Measurements from ENCODE around the gene CELA3A.
"Not testable (repeated sequence)": the region's sequence is repeated elsewhere in the genome, so short reads cannot be mapped to it uniquely, and the experiment has no call there.

CELA3A gene

GRCh38 chr1:22018583-22019559, 17.4 kb downstream of the CELA3A start:
- DNase-seq (ENCODE audit: low read depth), result peak; percentile 50

- DNase-seq (ENCODE audit: low read depth), result no peak
Observed at GRCh38 chr1:22021061-22021460, 19.6 kb downstream of the CELA3A start.

DNA sequence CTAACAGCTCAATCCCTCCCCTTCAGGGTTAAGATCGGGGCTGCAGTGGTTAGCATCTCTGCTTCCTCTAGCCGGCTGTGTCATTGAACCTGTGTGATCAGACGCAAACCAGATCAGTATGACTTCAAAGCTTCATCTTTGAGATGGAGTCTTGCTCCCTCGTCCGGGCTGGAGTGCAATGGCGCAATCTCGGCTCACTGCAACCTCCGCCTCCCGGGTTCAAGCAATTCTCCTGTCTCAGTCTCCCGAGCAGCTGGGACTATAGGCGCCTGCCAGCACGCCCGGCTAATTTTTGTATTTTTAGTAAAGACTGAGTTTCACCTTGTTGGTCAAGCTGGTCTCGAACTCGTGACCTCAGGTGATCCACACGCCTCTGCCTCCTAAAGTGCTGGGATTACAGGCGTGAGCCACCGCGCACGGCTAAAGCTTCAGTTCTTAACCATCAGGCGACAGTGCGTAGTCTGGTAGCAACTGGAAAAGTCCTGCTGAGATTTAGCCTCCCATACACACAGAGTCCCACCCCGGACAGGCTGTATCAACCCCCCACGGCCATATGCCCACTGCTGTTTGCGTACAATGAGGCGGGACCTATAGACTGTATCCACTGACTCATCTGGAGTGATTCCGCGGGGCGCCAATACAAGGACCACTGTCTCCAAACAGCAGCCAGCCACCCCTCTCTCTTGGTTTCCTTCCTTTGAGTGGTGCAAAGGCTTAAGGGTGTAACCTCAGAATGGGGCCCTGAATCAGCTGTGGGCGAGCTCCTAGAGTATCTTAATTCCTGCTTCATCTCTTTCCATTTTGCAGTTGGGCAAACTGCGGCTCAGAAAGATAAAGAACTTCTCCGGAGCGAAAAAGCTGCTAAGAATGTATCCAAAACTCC, 23.3 kb downstream of the CELA3A start:
- DNase-seq (ENCODE audit: low read depth), result peak; percentile 61

DNA sequence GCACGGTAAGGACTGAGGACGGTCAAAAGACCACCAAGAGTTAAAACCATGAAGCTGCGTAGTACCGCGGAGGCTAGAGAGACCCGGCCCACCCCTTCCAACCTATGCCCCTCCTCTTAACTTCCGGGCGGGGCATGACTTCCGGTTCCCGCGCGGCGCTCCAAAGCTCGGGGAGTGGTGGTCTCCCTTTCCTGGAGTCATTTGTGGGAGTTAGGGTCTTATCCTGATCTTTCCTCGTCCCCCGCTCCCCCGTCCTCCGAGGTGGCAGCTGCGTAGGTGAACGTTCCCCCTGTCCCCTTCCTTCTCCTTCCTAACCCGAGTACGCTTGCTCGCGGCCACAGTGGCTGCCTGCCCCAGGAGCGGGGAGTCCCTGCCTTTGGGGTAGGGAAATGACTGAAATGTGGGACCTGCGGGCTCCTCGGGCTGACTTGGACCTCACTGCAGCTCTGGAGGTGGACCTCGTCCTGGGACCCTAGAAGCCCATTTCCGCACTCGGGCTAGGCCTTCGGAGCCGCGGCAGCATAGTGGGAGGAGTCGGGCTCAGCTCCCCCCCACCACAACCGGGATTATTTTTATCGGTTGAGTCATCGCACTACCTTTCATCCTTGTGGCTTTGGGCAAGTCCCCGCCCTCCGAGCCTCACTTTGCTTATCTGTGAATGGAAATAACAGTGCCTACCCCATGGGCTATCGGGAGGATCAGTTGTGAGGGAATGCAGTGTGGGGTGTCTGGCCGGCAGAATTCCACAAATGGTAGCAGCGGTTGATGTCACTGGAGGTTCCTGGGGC, 24.1 kb downstream of the CELA3A start:
- peak; percentile 81 for DNase-seq (ENCODE audit: low read depth)

GRCh38 chr1:22026924-22027289, 25.4 kb downstream of the CELA3A start:
- DNase-seq (ENCODE audit: low read depth), result no peak

GRCh38 chr1:22030057-22030456, 28.6 kb downstream of the CELA3A start:
- DNase-seq (ENCODE audit: low read depth), result no peak

- no peak for DNase-seq (ENCODE audit: low read depth)
Observed at GRCh38 chr1:22030473-22030872, 29.0 kb downstream of the CELA3A start.

DNA sequence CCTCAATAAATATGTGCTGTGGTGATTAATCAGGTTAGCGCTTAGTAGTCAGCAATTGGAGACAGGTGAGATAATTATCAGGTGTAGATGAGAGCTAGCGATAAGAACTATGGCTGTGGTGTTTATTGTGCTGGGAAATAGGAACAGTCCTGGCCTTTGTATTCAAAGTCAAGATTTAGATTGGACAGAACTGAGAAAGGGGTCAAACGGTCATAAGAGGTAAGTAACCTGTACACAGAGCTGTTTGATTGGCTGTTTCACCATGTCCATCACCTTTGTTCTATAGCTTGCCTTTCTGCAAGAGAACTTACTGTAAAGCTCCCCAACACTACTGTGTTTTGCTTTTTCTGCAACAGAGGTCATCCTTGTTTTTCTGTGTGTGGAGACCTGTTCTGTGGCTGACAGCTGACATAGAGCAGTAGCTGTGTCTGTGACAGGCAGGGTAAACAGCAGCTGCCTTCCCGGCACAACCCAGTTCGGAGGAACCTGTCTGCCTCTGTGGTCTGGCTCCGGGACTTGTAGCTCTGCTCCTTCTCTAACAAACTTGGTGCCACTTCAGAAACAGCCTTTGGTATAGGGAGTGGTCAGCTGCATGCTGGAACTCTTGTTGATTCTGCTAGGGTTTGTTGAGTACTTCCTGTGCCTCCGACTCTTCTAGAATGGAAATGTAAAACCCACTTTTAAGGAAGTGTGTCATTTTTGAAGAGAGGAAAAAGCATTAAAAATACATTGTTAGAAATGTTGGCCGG, 29.9 kb downstream of the CELA3A start:
- DNase-seq (ENCODE audit: low read depth), result no peak

DNA sequence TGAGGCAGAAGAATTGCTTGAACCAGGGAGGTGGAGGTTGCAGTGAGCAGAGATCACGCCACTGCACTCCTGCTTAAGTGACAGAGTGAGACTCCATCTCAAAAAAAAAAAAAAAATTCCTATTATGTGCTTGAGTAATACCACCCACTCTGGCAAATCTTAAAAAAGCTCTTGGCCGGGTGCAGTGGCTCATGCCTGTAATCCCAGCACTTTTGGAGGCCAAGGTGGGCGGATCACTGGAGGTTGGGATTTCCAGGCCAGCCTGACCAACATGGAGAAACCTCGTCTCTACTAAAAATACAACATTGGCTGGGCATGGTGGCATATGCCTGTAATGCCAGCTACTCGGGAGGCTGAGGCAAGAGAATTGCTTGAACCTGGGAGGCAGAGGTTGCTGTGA, 33.4 kb downstream of the CELA3A start:
- not testable (repeated sequence) for DNase-seq (ENCODE audit: low read depth)

GRCh38 chr1:22037520-22037919, 36.1 kb downstream of the CELA3A start:
- DNase-seq (ENCODE audit: low read depth), result no peak

- no peak for DNase-seq (ENCODE audit: low read depth)
Observed at GRCh38 chr1:22038036-22038435, 36.6 kb downstream of the CELA3A start.

DNA sequence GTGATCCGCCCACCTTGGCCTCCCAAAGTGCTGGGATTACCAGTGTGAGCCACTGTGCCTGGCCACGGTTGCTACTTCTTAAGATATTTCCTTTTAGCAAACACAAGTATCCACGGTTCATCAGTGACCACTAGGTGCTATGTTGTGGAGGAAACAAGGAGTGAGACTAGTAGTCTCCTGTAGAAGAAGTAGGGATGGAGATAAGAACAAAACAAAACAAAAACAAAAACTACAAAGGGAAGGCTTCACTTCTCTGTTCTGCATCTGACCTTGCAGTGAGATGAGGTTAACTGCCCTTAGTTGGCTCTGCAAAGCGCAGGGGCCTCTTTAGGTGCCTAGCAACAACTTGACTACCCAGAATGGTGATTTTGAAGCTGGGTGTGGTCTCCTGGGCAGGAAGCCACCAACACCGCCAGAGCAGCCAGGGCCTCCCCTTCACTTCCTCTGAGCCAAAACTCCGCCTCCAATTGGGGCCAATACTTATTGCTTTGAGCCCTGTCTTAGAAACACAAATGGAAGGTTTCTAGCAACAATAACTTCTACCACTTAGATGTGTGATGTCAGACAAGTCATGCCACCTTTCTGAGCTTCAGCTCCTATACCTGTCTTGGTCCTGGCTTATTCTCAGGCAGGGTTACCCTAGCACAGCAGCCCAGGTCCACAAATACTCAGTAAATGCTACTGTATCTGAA, 38.3 kb downstream of the CELA3A start:
- DNase-seq (ENCODE audit: low read depth), result peak; percentile 73

GRCh38 chr1:22040286-22040623, 38.8 kb downstream of the CELA3A start:
- no peak for DNase-seq (ENCODE audit: low read depth)

- no peak for DNase-seq (ENCODE audit: low read depth)
Observed at GRCh38 chr1:22041505-22041904, 40.0 kb downstream of the CELA3A start.

DNA sequence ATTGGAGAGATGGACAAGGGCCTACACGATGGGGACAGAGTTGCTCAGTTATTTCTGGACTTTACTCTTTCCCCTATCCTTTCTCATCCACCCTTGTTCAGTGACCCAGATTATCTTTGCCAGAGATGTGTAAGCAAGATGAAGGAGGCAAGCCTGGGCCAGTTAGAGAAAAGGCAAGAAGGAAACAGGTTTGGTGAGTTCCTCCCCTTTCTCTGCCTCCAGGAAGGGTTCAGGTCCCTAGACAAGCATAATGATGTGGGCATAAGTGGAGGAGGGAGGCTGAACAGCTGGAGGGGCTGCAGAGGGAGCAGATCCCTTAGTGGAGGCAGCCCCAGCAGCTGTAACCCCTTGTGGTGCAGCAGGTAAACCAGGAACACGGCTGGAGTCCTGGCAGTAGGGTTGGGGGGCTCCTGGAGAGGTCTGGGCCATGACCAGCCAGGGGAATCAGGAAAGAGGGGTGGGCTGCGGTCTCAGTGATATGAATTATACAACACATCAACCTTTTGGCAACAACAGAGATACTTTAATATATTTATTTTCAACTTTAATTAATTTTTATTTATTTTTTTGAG, 41.8 kb downstream of the CELA3A start:
- no peak for DNase-seq (ENCODE audit: low read depth)

DNA sequence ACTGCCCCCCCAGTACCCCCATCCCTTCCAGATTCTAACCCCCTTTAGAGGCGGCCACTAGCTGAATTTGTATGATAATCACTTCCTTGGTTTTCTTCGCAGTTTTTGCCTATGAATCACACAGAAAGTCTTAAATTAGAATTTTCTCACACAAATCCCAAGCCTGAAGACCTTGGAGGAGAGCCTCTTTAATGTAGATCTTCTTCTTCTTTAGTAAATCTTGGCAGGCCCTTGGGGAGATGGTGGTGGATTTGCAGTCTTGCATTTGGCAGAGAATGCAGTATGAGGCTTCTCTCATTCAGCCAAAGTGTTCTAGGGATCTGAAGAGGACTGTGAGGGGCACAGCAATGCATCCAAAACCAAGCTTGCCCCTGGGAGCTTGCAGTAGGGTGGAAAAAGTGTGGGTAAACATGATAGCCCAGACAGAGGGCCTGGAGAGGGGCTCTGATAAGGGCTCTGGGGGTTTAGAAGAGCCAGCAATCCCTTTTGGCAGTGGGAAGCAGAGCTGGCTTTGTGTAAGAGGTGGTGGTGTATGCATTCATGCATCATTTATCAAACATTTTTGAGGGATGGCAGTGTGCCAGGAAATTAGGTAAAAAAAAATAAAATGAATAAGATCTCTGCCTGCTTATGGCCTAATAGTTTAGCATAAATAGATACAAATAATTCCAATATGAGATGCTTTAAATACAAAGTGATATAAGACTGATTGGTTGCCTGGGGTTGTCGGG, 43.4 kb downstream of the CELA3A start:
- no peak for DNase-seq (ENCODE audit: low read depth)

GRCh38 chr1:22045604-22046228, 44.3 kb downstream of the CELA3A start:
- DNase-seq (ENCODE audit: low read depth), result no peak

DNA sequence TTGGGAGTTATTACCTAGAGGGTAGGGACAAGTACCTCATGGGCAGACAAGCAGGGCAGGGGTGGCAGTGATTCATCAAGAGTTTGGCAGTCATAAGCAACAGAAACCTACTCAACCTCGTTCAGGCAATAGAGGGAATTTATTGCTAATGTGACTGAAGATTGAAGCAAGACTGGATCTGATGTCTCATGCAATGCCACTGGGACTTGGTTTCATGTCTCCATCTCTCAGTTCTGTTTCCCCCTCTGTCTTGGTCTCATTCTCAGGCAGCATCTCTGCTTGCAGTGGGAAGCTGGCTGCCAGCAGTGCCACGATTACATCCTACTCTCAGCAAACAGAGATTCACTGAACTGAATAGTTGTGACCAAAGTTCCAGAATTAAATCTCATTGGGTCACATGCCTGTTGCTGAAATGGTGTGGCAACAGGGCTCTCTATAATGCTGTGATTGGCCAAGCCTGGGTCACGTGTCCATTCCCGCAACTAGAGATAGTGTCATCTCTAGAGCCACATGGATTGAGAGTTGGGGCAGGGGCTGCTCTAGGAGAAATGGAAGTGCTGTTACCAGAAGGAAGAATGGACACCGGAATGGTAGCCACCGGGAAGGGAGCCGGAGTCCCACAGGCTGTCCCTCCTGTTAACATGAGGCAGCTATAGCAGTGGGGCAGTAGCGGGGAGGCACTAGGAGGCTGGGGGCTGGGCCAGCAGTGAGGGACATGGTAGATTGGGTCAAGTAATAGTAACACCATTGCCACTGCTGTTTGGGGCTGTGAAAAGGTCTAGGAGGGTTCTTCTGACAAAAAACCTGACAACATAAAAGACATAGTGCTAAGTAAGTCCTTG, 47.1 kb downstream of the CELA3A start:
- peak; percentile 12 for DNase-seq (ENCODE audit: low read depth)
